HG02588 (cell line): Measurements from ENCODE around the gene TMEM178B.
"Not testable (repeated sequence)": the region's sequence is repeated elsewhere in the genome, so short reads cannot be mapped to it uniquely, and the experiment has no call there.

ENCODE experiments used
- ATAC-seq: cut with Tn5 transposase; IDR thresholded peaks from one replicate; pipeline ENCODE4 v1.9.1; 2021; ENCODE audit warnings: mild to moderate bottlenecking, moderate library complexity; ENCODE audit not compliant: unreplicated experiment

TMEM178B gene

GRCh38 chr7:141142058-141142457 is 68.2 kb downstream of the TMEM178B start:
- ATAC-seq: no peak

GRCh38 chr7:141144921-141145629 is 71.2 kb downstream of the TMEM178B start:
- ATAC-seq: no peak

- ATAC-seq: no peak
Observed at GRCh38 chr7:141145630-141145982, 71.7 kb downstream of the TMEM178B start.

GRCh38 chr7:141147482-141147881 is 73.6 kb downstream of the TMEM178B start:
- no peak for ATAC-seq

- ATAC-seq: no peak
Observed at GRCh38 chr7:141150465-141150864, 76.6 kb downstream of the TMEM178B start.

GRCh38 chr7:141151746-141152145 is 77.9 kb downstream of the TMEM178B start:
- no peak for ATAC-seq

- no peak for ATAC-seq
Observed at GRCh38 chr7:141153231-141153630, 79.4 kb downstream of the TMEM178B start.

- no peak for ATAC-seq
Observed at GRCh38 chr7:141154131-141154732, 80.4 kb downstream of the TMEM178B start.

GRCh38 chr7:141156407-141156806 is 82.5 kb downstream of the TMEM178B start:
- no peak for ATAC-seq

- ATAC-seq: no peak
Observed at GRCh38 chr7:141157138-141157765, 83.4 kb downstream of the TMEM178B start.

GRCh38 chr7:141158561-141158960 is 84.7 kb downstream of the TMEM178B start:
- no peak for ATAC-seq

- ATAC-seq: no peak
Observed at GRCh38 chr7:141160246-141160860, 86.5 kb downstream of the TMEM178B start.

GRCh38 chr7:141161550-141162535 is 88.0 kb downstream of the TMEM178B start:
- ATAC-seq: no peak

- no peak for ATAC-seq
Observed at GRCh38 chr7:141165521-141165920, 91.7 kb downstream of the TMEM178B start.

GRCh38 chr7:141166926-141167325 is 93.1 kb downstream of the TMEM178B start:
- no peak for ATAC-seq

GRCh38 chr7:141167381-141167964 is 93.6 kb downstream of the TMEM178B start:
- no peak for ATAC-seq

- ATAC-seq: not testable (repeated sequence)
Observed at GRCh38 chr7:141169157-141169556, 95.3 kb downstream of the TMEM178B start.

- ATAC-seq: not testable (repeated sequence)
Observed at GRCh38 chr7:141175728-141176127, 101.9 kb downstream of the TMEM178B start.

GRCh38 chr7:141177120-141177519 is 103.3 kb downstream of the TMEM178B start:
- ATAC-seq: not testable (repeated sequence)

- ATAC-seq: no peak
Observed at GRCh38 chr7:141178486-141179135, 104.7 kb downstream of the TMEM178B start.
